Measurements from ENCODE around the gene TMEM130. TPM values are rescaled to one million over a fixed set of nuclear protein-coding genes. Genes with fewer than 3 reads are reported as not detected.

TMEM130 gene, protein sequence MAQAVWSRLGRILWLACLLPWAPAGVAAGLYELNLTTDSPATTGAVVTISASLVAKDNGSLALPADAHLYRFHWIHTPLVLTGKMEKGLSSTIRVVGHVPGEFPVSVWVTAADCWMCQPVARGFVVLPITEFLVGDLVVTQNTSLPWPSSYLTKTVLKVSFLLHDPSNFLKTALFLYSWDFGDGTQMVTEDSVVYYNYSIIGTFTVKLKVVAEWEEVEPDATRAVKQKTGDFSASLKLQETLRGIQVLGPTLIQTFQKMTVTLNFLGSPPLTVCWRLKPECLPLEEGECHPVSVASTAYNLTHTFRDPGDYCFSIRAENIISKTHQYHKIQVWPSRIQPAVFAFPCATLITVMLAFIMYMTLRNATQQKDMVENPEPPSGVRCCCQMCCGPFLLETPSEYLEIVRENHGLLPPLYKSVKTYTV
- polyA plus RNA-seq (2011; rRNA removed) (0.25 and 0.67 TPM in 2 replicates), polyA plus RNA-seq (2017; fragmentation: RNase III; extraction: RNeasy Plus Mini Kit Qiagen cat#74134 plus additional on column Dnase treatment) (0.35 to 0.44 TPM (median 0.41 TPM) in 3 replicates), polyA minus RNA-seq (2011; rRNA and poly(A)+ RNA removed) (0.17 and 0.29 TPM in 2 replicates)
- 0.19 and 0.35 TPM in 2 replicates for polyA plus RNA-seq (2012; cell fraction: cytosol; rRNA removed)
- 0.83 and 0.93 TPM in 2 replicates for polyA plus RNA-seq (2012; cell fraction: nucleus; rRNA removed)

DNA sequence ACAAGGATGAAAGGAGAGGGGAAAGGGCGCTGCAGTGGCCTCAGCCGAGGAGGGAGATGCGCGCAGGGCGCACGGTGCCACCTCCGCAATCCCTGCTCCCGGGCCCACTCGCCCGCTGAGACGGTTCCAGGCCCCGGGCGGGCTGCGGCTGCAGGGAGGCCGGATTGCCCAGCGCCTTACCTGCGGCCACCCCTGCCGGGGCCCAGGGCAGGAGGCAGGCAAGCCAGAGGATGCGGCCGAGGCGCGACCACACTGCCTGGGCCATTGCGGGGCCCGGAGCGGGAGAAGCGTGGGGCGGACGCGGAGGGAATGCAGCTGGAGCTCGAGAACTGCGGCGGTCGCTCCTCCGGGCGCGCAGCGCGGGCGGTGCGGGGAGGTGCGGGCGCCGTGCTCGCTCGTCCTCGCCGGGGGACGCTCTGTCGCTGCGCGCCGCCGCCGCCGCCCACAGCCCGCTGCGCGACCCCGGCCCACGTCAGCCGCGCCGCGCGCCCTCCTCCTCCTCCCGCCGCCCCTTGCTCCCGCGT lies at the start of gene TMEM130:
Gene TMEM130, minus strand, starts transcription at position 418 of the 524 bp plus-strand sequence. Its CDS starts 153 bp downstream, at position 265.
- 16% methylated on average over 54 of the region's 69 CpGs for WGBS (ENCODE audit: missing lambda C conversion rate)

DNA sequence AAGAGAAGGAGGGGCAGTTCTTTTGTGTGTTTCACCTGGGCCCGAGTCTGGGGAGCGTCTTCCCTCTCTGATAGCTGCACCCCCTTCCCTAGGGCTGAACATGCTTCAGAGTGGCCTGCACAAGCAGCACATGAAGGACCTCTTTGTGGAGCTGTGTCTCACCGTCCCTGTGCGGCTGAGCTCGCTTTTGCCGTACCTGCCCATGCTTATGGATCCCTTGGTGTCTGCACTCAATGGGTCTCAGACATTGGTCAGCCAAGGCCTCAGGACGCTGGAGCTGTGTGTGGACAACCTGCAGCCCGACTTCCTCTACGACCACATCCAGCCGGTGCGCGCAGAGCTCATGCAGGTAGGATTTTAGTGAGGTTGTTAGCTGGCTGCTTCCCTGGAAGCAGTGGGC lies 47.5 kb upstream of the TMEM130 start:
- Histone ChIP-seq H3K9me3 (no peaks in the 10 kb centered on the region), H3K4me1 (peaks cover 6% of the 10 kb centered on the region), H3K27ac (no peak overlapping the region), H3K4me2 (no peak overlapping the region), H3K4me3 (no peak overlapping the region)
- no peak for DNase-seq (ENCODE audit: low read depth in 1 of 2, low spot score in 1 of 2)
- ChIA-PET POLR2A (no interaction called here), CTCF (interaction anchor here (1.0 to 2.2 kb wide), 3 partner anchors 9 to 424 kb away, joined by 3 to 8 read pairs (median 3); no protein-coding TSS in a partner anchor)
- WGBS (ENCODE audit: missing lambda C conversion rate) = 97% methylated on average over 9 of the region's 12 CpGs
- TF ChIP-seq MYC (IDR thresholded peaks at IDR 0.05; ENCODE audit: borderline replicate concordance, low read length) (no peak), RARB (CRISPR knock-in tag; IDR thresholded peaks at IDR 0.05) (no peak), RNF2 (IDR thresholded peaks at IDR 0.05; ENCODE audit: borderline replicate concordance, low read depth) (no peak), ZSCAN20 (CRISPR knock-in tag; IDR thresholded peaks at IDR 0.05) (no peak), POLR2AphosphoS2 (conservative IDR thresholded peaks at IDR 0.05; ENCODE audit: low read length) (no peak), TP53 (CRISPR knock-in tag; IDR thresholded peaks at IDR 0.05) (no peak), FOSL2 (IDR thresholded peaks at IDR 0.05) (no peak), FOSL2 (CRISPR knock-in tag; IDR thresholded peaks at IDR 0.05) (no peak), MAFK (IDR thresholded peaks at IDR 0.05; ENCODE audit: partially characterized antibody) (no peak), CHD4 (IDR thresholded peaks at IDR 0.05; ENCODE audit: borderline replicate concordance) (no peak), EP300 (IDR thresholded peaks at IDR 0.05) (no peak), EHF (CRISPR knock-in tag; IDR thresholded peaks at IDR 0.05) (no peak)
- TF ChIP-seq, protein P1, sequence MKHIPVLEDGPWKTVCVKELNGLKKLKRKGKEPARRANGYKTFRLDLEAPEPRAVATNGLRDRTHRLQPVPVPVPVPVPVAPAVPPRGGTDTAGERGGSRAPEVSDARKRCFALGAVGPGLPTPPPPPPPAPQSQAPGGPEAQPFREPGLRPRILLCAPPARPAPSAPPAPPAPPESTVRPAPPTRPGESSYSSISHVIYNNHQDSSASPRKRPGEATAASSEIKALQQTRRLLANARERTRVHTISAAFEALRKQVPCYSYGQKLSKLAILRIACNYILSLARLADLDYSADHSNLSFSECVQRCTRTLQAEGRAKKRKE (CRISPR knock-in tag; IDR thresholded peaks at IDR 0.05; ENCODE audit: low read depth) = no peak
- no peak for ATAC-seq
- no peak for FAIRE-seq

More for the DNA sequence above, at the start of gene TMEM130:
- peak within 1 kb of the TSS; percentile 100 for H3K4me2 ChIP-seq
- no peak for TF ChIP-seq MAFK (IDR thresholded peaks at IDR 0.05; ENCODE audit: partially characterized antibody)
- ATAC-seq = peak; percentile 35 to 48
- ChIA-PET CTCF (interaction anchor here (0.6 to 1.5 kb wide), 4 partner anchors 9 to 360 kb away, joined by 3 to 8 read pairs (median 5); partner anchors contain the start of gene TRRAP), POLR2A (no interaction called here)
- peak within 1 kb of the TSS; percentile 88 for H3K4me3 ChIP-seq
- no peak for FAIRE-seq
- H3K4me1 ChIP-seq = peaks cover 11% of the 10 kb centered on the region
- no peaks in the 10 kb centered on the region for H3K9me3 ChIP-seq
- peak within 1 kb of the TSS; percentile 72 to 87 for H3K27ac ChIP-seq
- no peak for DNase-seq (ENCODE audit: low read depth in 1 of 2, low spot score in 1 of 2)

- no peaks in the 10 kb centered on the region for H3K4me1 ChIP-seq
- H3K27ac ChIP-seq = no peak overlapping the region
- TF ChIP-seq MYC (IDR thresholded peaks at IDR 0.05; ENCODE audit: borderline replicate concordance, low read length) (no peak), RCOR1 (IDR thresholded peaks at IDR 0.05; ENCODE audit: low read depth, low read length) (no peak), HDAC2 (IDR thresholded peaks at IDR 0.05) (no peak)
- TF ChIP-seq, protein P2, sequence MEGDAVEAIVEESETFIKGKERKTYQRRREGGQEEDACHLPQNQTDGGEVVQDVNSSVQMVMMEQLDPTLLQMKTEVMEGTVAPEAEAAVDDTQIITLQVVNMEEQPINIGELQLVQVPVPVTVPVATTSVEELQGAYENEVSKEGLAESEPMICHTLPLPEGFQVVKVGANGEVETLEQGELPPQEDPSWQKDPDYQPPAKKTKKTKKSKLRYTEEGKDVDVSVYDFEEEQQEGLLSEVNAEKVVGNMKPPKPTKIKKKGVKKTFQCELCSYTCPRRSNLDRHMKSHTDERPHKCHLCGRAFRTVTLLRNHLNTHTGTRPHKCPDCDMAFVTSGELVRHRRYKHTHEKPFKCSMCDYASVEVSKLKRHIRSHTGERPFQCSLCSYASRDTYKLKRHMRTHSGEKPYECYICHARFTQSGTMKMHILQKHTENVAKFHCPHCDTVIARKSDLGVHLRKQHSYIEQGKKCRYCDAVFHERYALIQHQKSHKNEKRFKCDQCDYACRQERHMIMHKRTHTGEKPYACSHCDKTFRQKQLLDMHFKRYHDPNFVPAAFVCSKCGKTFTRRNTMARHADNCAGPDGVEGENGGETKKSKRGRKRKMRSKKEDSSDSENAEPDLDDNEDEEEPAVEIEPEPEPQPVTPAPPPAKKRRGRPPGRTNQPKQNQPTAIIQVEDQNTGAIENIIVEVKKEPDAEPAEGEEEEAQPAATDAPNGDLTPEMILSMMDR (IDR thresholded peaks at IDR 0.05) = peak; percentile 14; the same call in 1 of the 3 replicates
- ATAC-seq = no peak
- ChIA-PET CTCF (interaction anchor here (0.8 to 2.7 kb wide), 4 partner anchors 9 to 35 kb away, joined by 3 to 12 read pairs (median 4); partner anchors contain the start of gene TRRAP), POLR2A (no interaction called here)
- H3K4me2 ChIP-seq = no peak overlapping the region
- H3K4me3 ChIP-seq = no peak overlapping the region
- H3K9me3 ChIP-seq = no peaks in the 10 kb centered on the region
- no peak for DNase-seq (ENCODE audit: low read depth in 1 of 2, low spot score in 1 of 2)
- FAIRE-seq = no peak
Observed at GRCh38 chr7:98913612-98914011, 43.8 kb upstream of the TMEM130 start.

Data from A549 (cell line).